ENCODE results near the gene POLE3. TPM values are rescaled to one million over a fixed set of nuclear protein-coding genes. Genes with fewer than 3 reads are reported as not detected.

Gene POLE3
- total RNA-seq, 1 experiment from 2014 or later, result 131 TPM

Other genes with a start within 250 kb of the POLE3 start
- gene FKBP15, start 189.4 kb downstream of the POLE3 start, total RNA-seq (2014; rRNA removed; shearing (Covaris generic)), result 15.6 and 21.8 TPM in 2 replicates
- 34.3 and 36.1 TPM in 2 replicates for gene SLC31A1, start 189.1 kb downstream of the POLE3 start, total RNA-seq (2014; rRNA removed; shearing (Covaris generic))
- 81.9 and 83.9 TPM in 2 replicates for gene CDC26, start 135.1 kb downstream of the POLE3 start, total RNA-seq (2014; rRNA removed; shearing (Covaris generic))
- 44.1 and 45.9 TPM in 2 replicates for gene PRPF4, start 135.0 kb downstream of the POLE3 start, total RNA-seq (2014; rRNA removed; shearing (Covaris generic))
- gene RNF183, start 107.3 kb downstream of the POLE3 start, total RNA-seq (2014; rRNA removed; shearing (Covaris generic)), result not detected in 2 replicates
- 0.46 and 0.47 TPM in 2 replicates for gene WDR31, start 70.4 kb downstream of the POLE3 start, total RNA-seq (2014; rRNA removed; shearing (Covaris generic))
- not detected in 2 replicates for gene BSPRY, start 61.1 kb downstream of the POLE3 start, total RNA-seq (2014; rRNA removed; shearing (Covaris generic))
- gene HDHD3, start 33.7 kb downstream of the POLE3 start, total RNA-seq (2014; rRNA removed; shearing (Covaris generic)), result 13.8 and 14.5 TPM in 2 replicates
- gene ALAD, start 9.4 kb downstream of the POLE3 start, total RNA-seq (2014; rRNA removed; shearing (Covaris generic)), result 6.3 and 6.5 TPM in 2 replicates
- 1.1 TPM in 1 of 2 replicates, not detected in the other for gene C9orf43, start 72 bp upstream of the POLE3 start, total RNA-seq (2014; rRNA removed; shearing (Covaris generic))
- 36.4 and 37.1 TPM in 2 replicates for gene RGS3, start 53.1 kb upstream of the POLE3 start, total RNA-seq (2014; rRNA removed; shearing (Covaris generic))

Measured in H4 (cell line).